Hippocampal formation (tissue), 2 donors: ENCODE measurements around the gene ANKS6.

Experiments
- DNase-seq, 2 donors: peaks; one replicate each; lab custom pipeline; 2025; lab: John Stamatoyannopoulos, UW

ANKS6 gene

DNA sequence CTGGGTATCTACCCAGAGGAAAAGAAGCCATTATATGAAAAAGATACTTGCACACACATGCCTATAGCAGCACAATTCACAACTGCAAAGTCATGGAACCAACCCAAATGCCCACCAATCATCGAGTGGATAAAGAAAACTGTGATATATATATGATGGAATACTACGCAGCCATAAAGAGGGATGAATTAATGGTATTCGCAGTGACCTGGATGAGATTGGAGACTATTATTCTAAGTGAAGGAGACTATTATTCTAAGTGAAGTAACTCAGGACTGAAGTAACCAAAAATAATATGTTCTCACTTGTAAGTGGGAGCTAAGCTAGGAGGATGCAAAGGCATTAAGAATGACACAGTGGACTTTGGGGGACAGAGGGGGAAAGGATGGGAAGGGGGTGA is 57.6 kb downstream of the ANKS6 start:
- DNase-seq, result no peak

DNA sequence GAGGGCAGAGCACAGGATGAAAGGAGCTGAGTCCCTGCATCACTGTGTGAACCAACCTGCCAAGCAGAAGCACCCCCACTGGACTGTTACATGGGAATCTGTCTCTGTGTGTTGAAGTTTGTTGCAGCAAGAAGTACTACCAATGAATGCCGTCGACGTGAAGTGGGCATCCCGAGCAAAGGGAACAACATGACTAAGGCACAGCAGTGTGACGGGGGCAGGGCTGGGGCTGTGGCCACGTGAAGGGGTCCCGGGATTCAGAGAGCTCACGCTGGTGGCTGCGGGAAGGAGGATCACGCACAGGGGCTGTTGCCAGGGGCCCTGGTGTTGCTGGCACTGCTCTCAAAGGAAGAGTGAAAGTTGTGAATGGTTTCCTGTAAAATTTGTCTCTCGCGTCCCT is 60.1 kb downstream of the ANKS6 start:
- no peak for DNase-seq

GRCh38 chr9:98732801-98733200 is 63.6 kb downstream of the ANKS6 start:
- DNase-seq, result no peak

GRCh38 chr9:98732091-98732490 is 64.3 kb downstream of the ANKS6 start:
- no peak for DNase-seq

GRCh38 chr9:98730871-98731270 is 65.5 kb downstream of the ANKS6 start:
- no peak for DNase-seq

GRCh38 chr9:98728500-98728899 is 67.9 kb downstream of the ANKS6 start:
- DNase-seq, result no peak

GRCh38 chr9:98727428-98727827 is 68.9 kb downstream of the ANKS6 start:
- DNase-seq, result no peak

- peak in 1 of 2 donors; percentile 67 for DNase-seq
Observed at GRCh38 chr9:98726735-98727134, 69.6 kb downstream of the ANKS6 start.

GRCh38 chr9:98724810-98725530 is 71.4 kb downstream of the ANKS6 start:
- no peak for DNase-seq

- DNase-seq, result no peak
Observed at GRCh38 chr9:98721643-98722042, 74.7 kb downstream of the ANKS6 start.

DNA sequence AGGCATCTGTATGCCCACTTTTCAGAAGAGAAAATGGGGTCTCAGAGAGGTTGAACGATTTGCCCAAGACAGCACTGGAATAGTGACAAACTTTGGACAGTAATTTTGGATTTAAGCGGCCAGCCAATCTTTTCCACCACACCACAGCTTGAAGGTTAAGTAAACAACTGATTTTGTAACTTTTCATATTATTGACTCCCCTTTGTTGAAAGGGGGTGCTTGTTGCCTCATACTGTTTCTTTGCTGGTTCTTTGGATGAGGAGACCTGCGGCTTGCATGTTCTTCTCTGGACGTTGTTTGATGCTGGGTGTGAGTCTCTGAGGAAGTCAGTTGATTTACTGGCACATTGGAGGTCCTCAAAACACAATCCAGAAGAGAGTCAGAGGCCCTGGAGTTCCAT is 76.0 kb downstream of the ANKS6 start:
- DNase-seq, result no peak

DNA sequence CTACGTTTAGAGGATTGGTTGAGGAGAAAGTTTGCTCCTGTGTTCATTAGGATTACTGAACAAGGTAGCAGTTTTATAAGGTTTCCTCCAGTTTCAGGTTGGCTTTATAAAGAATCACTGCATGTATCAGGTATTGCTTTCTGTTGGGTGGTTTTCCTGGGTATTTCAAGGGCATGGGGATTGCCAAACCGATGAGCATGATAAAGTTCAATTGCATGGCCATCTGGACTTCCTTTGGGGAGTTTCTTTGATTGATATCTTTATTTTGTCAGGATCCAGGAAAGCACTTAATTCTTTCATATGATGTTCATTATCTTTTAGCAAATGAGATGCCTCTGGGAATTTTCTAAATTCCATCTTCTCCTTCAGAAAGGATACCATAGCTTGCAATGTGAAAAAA is 77.3 kb downstream of the ANKS6 start:
- no peak for DNase-seq

GRCh38 chr9:98714833-98715232 is 81.5 kb downstream of the ANKS6 start:
- DNase-seq, result no peak

- no peak for DNase-seq
Observed at GRCh38 chr9:98712987-98713386, 83.4 kb downstream of the ANKS6 start.

- no peak for DNase-seq
Observed at GRCh38 chr9:98709968-98710965, 86.1 kb downstream of the ANKS6 start.

GRCh38 chr9:98708933-98709911 is 87.1 kb downstream of the ANKS6 start, which contains the start of gene GABBR2:
Gene GABBR2 (minus strand): TSS chr9:98708935. CDS start chr9:98708737, 198 bp downstream.
- no peak for DNase-seq

DNA sequence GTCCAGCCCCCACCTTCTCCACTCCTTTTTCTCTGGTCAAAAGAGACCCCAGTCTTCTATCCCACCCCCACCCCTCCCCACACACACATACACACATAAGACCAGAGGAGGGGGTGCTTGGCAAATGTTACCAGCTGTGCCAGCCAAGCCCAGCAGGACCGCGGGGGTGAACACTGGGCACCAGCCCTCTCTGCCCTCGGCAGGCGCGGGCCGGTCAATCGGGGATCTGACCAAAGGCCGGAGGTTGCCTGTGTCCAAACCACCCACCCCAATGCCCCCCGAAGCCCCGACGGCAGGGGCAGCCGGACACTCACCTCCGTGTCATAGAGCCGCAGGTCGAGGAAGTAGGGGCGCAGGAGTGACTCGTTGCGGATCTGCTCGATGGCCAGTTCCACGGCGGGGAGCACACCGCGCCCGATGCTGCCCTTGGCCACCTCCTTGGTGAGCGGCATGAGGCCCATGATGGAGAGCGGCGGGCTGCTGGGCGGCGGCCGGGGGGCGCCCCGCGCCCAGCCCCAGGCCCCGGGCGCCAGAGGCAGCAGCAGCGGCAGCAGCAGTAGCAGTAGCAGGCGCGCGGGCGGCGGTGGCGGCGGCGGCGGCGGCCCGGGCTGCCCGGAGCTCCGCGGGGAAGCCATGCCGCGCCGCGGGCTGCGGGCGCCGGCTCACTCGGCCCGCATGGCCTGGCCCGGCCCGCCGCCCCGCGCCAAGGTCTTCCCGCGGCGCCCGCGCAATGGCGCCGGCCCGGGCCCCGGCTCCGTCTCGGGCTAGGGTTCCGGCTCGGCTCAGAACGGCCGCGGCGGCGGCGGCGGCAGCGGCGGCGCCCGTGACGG is 88.0 kb downstream of the ANKS6 start:
- no peak for DNase-seq

DNA sequence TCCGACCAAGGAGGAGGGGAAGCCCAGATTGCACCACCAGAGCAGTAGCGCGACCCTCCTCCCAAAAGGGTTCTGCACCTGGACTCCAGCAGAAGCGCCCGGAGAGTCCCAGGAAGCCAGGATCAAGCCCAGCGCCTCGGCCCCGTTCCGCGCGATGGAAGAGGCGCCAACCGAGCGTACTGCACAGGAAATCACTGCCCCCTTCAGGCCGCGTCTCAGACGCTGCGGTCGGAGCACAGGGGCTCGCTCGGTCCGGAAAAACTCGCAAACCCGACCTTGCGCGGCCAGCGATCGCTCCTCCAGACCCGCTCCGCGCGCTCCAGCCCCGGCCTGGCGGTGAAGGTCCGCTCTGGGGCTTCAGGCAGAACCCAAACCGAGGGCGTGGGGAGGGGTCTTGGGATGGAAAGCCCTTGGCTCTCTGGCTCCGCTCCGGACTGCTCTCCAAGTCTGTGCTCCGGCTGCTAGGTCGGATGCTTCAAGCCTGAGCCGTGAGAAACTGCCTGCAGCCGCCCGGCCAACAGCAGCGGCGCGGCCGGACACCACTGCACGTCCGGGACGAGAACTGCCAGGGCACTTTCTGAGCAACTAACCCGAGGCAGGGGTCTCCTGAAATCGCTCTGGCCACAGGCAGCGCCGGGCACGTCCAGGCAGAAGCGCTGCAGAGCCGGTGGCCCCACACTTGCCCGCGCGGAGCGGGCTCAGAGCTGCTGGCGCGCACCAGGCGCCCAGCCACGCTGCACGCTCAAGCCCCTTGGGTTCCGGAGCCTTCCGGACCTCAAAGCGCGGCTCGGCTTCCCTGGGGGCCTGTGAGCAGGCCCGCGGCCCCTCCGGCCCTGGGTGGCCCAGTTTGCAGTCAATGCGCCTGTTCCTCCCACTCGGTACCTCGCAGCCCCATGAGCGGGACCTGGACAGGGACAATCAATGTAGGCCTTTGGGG is 88.9 kb downstream of the ANKS6 start:
- DNase-seq, result peak; percentile 18 to 27

DNA sequence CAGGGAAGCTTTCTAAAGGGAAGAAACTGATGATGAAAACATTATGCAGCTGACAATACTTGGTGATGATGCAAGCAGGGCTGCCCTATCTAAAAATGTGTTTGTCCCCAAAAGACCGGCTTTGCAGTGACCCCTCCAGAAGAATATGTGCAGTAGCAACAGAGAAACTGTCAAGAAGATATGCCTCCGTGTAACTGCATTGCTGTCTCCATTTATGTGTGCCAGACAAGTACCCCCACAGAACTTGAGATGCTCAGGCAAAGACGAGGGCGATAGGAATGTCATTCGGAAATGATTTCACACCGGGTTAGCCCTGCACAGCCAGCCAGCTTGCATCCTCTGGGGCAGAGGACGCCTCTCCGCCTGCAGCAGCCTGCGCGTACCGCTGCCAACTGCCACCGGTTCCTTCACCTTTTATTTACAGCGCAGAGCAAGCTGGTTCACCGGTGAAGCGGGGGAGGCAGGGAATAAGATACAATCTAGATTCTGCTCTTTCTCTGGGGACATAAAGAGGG is 89.6 kb downstream of the ANKS6 start:
- DNase-seq, result peak in 1 of 2 donors; percentile 33
